HG03460 (cell line): ENCODE measurements around the gene CNKSR3.
A peak's percentile ranks its signal among the peaks of the same experiment; 100 is the strongest.

Experiments used
- ATAC-seq: cut with Tn5 transposase; IDR thresholded peaks from one replicate; pipeline ENCODE4 v1.9.1; 2021; ENCODE audit not compliant: unreplicated experiment

Gene CNKSR3

DNA sequence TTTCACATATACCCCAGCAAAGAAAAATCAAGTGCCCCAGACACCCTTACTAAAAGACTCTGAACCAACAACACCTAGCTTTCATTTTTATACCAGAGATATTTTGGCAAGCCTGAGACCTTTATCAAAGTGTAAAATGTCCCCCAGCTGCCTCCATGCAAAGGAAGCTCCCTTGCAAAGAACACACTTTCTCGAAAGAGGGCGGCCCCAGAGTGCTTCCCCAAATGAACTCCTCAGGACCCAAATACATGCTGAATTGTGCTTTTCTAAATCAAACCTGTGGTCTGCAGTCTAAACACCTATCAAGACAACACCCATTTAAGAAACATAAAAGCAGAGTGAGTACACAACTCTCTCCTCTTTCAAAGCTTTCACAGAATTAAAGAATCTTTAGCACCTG is 154.4 kb downstream of the CNKSR3 start:
- no peak for ATAC-seq

DNA sequence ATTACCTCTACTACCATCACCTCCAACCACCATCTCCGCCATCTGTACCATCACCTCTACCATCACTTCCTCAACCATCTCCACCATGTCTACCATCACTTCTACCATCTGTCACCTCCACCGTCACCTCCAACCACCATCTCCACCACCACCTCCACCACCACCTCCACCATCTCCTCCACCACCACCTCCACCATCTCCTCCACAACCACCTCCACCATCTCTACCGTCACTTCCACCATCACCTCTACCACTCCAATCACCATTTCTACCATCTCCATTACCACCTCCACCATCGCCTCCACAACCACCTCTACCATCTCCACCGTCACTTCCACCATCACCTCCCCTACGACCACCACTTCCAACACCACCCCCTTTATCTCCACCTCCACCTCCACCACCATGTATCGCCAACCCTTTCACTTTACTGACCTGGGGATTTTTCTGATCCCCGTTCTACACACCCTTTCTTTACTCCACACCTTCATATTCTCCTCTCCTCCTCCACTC is 156.2 kb downstream of the CNKSR3 start:
- ATAC-seq, result no peak

DNA sequence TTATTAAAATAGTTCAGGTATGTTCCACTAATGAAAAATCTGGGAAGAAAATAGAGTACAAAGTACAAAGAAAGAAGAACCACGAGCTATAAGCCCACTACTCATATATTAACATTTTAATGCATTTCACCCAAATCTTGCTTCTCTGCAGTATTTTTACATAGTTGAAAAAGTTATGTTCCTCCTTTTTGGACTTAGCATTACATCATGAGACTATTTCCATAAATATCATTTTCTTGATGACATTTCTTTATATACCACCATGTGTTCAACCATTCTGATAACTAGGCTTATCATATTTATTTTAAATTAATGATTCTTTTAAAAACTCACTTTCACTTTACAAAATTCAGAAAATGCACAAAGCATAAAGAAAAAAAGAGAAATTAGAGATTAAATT is 156.9 kb downstream of the CNKSR3 start:
- no peak for ATAC-seq

DNA sequence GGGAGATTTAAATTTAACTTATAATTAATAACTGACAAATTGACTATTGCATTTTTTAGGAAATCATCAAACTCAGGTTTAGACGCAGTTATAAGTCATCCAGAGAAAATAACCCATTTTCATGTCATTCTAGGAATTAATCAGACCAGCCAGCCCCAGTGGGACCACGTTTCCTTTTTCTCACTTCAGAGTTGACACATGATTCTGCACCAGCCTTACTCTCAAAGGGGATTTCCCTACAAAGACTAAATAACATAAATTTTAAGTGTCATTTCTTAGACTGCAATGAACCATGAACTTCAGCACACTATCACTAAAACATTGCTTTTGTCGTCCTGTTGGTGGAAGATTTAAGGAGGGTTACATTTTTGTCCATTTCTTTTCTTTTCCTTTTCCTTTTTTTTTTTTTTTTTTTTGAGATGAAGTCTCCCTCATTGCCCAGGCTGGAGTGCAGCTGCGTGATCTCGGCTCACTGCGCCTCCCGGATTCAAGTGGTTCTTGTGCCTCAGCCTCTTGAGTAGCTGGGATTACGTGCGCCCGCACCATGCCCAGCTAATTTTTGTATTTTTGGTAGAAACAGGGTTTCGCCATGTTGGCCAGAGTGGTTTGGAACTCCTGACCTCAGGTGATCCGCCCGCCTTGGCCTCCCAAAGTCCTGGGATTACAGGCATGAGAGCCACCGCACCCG is 157.4 kb downstream of the CNKSR3 start:
- peak; percentile 64 for ATAC-seq

DNA sequence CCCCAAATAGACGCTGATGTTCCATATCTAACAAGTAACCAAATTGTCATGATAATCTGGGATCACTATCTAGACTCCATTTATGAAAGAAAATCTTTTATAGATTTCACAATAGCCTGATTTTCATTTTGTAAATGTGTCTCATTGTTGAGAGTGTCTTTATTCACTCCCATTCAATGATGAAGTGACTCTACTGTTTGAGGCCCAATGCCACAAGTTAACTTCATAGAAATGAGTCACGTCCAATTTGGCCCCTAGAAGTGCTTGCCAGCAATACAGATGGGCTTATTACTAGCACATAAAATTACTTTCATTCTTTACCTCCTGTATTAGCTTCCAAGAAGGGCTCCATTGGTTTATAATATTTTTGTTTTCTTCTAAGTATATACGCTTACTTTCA is 160.2 kb downstream of the CNKSR3 start:
- ATAC-seq, result no peak

DNA sequence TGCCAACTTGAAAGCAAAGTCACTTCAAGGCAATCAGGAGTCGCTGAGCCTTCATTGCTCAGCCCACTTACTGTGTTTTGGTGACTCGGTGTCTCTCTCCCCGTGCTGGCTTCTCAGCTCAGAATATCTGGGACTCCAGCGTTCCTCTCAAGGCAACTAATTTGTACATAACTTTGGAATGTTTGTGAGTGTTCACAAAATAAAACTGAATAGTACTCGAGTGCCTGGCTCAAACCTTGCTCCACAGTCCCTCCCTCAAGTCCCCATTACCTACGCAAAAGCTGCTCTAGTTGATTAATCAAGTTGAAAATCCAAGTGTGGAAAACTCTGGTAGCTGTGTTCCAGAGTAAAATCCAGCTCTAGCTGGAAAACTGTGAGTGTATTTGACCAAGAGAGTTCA is 162.5 kb downstream of the CNKSR3 start:
- ATAC-seq, result no peak

DNA sequence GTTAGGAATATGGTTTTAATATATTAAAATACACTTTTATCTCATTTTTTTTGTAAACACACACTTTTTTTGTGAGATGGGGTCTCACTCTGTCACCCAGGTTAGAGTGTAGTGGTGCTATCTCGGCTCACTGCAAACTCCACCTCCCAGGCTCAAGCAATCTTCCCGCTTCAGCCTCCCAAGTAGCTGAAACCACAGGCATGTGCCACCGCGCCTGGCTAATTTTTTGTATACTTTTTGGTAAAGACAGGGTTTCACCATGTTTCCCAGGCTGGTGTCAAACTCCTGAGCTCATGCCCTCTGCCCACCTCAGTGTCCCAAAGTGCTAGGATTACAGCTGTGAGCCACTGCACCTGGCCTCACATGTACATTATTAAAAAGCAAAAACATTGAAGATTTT is 164.7 kb downstream of the CNKSR3 start:
- no peak for ATAC-seq

DNA sequence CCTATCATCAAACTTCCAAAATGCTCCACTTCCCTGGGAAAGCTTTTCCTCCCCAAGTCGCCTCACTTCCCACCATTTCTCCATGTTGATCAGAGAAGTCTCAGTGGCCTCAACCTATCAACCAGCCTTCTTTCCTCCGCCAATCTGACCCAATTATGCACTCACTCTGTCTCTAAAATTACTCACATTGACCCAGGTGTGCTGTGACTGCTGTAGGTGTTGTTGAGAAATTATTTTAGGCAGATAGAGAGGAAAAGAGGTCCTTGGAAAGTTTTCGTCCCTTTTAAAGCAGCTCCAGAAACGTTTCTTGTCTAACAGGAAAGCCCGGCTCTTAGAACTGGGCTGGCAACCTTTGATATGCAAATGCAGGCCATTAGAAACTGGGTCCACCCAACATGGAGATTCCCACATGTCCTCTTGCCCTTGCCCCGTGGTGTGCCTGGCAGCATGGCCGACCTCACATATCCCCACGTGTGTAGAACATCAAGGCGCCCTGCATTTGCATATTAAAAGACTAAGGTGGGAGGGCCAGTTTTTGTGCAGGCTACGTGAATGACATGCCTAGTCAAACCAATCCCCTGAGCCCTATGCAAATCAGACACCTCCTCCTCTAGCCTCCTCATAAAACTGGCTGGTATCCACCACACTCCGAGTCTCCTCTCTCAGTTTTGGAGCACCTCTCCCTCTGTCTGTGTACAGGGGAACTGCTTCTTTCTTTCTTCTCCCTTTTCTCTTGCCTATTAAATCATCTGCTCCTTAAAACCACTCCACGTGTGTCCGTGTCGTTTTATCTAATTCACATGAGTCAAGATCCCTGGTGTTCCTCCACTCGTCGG is 166.8 kb downstream of the CNKSR3 start:
- ATAC-seq, result no peak

DNA sequence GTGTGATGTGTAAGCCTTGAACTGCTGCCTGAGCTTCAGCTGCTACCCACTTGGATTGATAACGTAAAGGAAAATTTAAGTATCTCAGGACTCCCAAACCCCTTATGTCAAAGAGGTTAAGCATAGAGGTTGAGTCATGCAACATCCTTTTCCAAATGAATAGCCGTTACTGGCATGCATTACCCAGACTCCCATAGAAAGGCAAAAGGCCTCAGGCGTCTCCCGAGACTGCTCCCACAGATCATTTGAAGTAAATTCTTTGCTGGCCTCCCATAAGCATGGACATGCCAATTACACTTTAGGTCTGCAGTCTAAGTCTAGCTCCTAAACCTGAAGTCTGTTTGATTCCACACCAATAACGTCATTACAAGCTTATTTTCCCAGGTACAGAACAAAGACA is 168.6 kb downstream of the CNKSR3 start:
- no peak for ATAC-seq

DNA sequence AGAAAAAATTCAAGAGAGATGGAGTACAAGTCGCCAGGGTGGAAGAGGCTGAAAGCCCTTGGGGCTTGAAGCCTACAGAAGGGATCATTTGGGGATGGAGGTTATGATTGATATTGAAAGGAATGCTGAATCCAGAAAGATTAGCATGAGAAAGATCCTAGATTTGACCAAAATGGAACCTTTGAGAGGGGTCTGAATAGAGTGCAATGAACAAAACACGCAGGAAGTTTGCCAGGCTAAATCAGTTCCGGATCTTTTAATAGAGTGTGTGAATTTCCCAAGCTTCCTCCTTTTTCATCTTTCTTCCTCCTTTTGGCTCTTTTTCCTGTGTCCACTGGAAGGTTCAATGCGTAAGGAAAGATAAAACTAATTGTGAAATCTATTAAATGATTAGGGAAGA is 169.1 kb downstream of the CNKSR3 start:
- ATAC-seq, result no peak
